Trophoblast cell (in vitro differentiated cells and primary cell): ENCODE data around the gene MFNG.

Experiments
- DNase-seq, 2 donors: peaks; one replicate each; pipeline ENCODE4 v3.0.0-alpha.2; 2016
- H2AFZ ChIP-seq: 2 replicates; pipeline ENCODE4 v1.6.1; 2013; ENCODE audit warnings: low read length, moderate library complexity, mild to moderate bottlenecking; ENCODE audit not compliant: insufficient read depth, poor library complexity
- H2AK5ac ChIP-seq: 2 replicates; pipeline ENCODE4 v1.6.1; 2013; ENCODE audit warnings: mild to moderate bottlenecking, low read length
- H2BK120ac ChIP-seq: 2 replicates; pipeline ENCODE4 v1.6.1; 2013; ENCODE audit warnings: low read length, mild to moderate bottlenecking, moderate library complexity; ENCODE audit not compliant: insufficient read depth, poor library complexity
- H2BK12ac ChIP-seq: 2 replicates; pipeline ENCODE4 v1.6.1; 2013; ENCODE audit warnings: mild to moderate bottlenecking, low read length, moderate library complexity
- H2BK5ac ChIP-seq: 2 replicates; pipeline ENCODE4 v1.6.1; 2013; ENCODE audit warnings: low read length, low read depth, moderate library complexity, mild to moderate bottlenecking; ENCODE audit not compliant: poor library complexity
- H3K14ac ChIP-seq: 2 replicates; pipeline ENCODE4 v1.6.1; 2013; ENCODE audit warnings: mild to moderate bottlenecking, low read length
- H3K18ac ChIP-seq: 2 replicates; pipeline ENCODE4 v1.6.1; 2013; ENCODE audit warnings: mild to moderate bottlenecking, low read length
- H3K23ac ChIP-seq: 2 replicates; pipeline ENCODE4 v1.6.1; 2013; ENCODE audit warnings: low read length
- H3K27ac ChIP-seq: 2 replicates; pipeline ENCODE4 v1.5.1; 2013; ENCODE audit warnings: low read depth, mild to moderate bottlenecking, inconsistent platforms, low read length, moderate library complexity
- H3K27me3 ChIP-seq: 2 replicates; pipeline ENCODE4 v1.6.1; 2013; ENCODE audit warnings: inconsistent platforms, mild to moderate bottlenecking, low read length, moderate library complexity; ENCODE audit not compliant: insufficient read depth
- H3K36me3 ChIP-seq, 2 experiments: 1 replicate in 1 of 2; 2 replicates in 1 of 2; pipeline ENCODE4 v1.6.1; 2013; ENCODE audit warnings: low read length in 2 of 2, mild to moderate bottlenecking in 2 of 2, moderate library complexity in 1 of 2; ENCODE audit not compliant: insufficient read depth in 2 of 2, control insufficient read depth in 1 of 2
- H3K4ac ChIP-seq: 2 replicates; pipeline ENCODE4 v1.6.1; 2013; ENCODE audit warnings: low read depth, mild to moderate bottlenecking, low read length, moderate library complexity
- H3K4me1 ChIP-seq, 2 experiments: 1 replicate in 1 of 2; 2 replicates in 1 of 2; pipeline ENCODE4 v1.6.1; 2013; ENCODE audit warnings: low read length in 2 of 2, mild to moderate bottlenecking in 2 of 2, moderate library complexity in 1 of 2; ENCODE audit not compliant: insufficient read depth in 2 of 2, control insufficient read depth in 1 of 2
- H3K4me2 ChIP-seq: 2 replicates; pipeline ENCODE4 v1.6.1; 2013; ENCODE audit warnings: inconsistent platforms, mild to moderate bottlenecking, low read length, moderate library complexity
- H3K4me3 ChIP-seq: 2 replicates; pipeline ENCODE4 v1.5.1; 2013; ENCODE audit warnings: mild to moderate bottlenecking, low read depth, low read length, inconsistent platforms
- H3K79me1 ChIP-seq: one replicate; pipeline ENCODE4 v1.6.1; 2013; ENCODE audit warnings: low read length
- H3K79me2 ChIP-seq: 2 replicates; pipeline ENCODE4 v1.6.1; 2013; ENCODE audit warnings: low read length, mild to moderate bottlenecking; ENCODE audit not compliant: control insufficient read depth, insufficient read depth, poor library complexity
- H3K9ac ChIP-seq: 2 replicates; pipeline ENCODE4 v1.6.1; 2013; ENCODE audit warnings: mild to moderate bottlenecking, low read length
- H3K9me3 ChIP-seq: 2 replicates; pipeline ENCODE4 v1.6.1; 2013; ENCODE audit warnings: low read depth, mild to moderate bottlenecking, control low read depth, inconsistent platforms, low read length; ENCODE audit not compliant: insufficient read depth
- H4K12ac ChIP-seq: 2 replicates; pipeline ENCODE4 v1.6.1; 2013; ENCODE audit warnings: low read depth, mild to moderate bottlenecking, low read length, moderate library complexity
- H4K8ac ChIP-seq: 2 replicates; pipeline ENCODE4 v1.6.1; 2013; ENCODE audit warnings: low read depth, mild to moderate bottlenecking, low read length, moderate library complexity
- H4K91ac ChIP-seq: one replicate; pipeline ENCODE4 v1.6.1; 2013; ENCODE audit warnings: low read depth, mild to moderate bottlenecking, low read length, moderate library complexity
- WGBS: extraction: QIAGEN DNeasy Blood & Tissue Kit; methylation state at CpG from one replicate; pipeline ENCODE4 v1.1.7; 2013; ENCODE audit warnings: missing lambda C conversion rate; ENCODE audit not compliant: insufficient read length, insufficient coverage; ENCODE audit errors: extremely low coverage; 5-methylcytosine and 5-hydroxymethylcytosine counted together

MFNG gene

DNA sequence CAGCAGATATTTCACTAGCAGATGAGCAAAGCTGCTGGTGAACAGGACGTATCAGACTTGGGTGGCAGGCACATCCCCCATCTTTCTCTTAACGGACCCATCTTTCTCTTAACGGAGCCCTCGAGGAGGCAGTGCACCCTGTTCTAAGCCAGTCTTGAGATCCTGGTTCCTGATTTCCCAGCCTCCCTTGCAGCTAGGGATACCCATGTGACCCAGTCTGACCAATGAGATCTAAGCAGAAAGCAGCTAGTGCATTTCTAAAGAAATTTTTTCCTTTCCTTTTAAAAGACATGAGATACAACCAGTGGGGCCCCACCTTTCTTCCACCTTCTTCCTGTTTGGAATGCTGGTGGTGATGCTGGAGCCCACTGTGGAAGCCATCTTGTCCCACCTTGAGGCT lies 45.3 kb downstream of the MFNG start:
- WGBS, result no CpG with 5 or more reads among the region's 4 CpGs
- no peak overlapping the region for H2BK12ac ChIP-seq
- no peak overlapping the region for H3K14ac ChIP-seq
- no peak overlapping the region for H2AK5ac ChIP-seq
- no peak for DNase-seq
- no peak overlapping the region for H3K9ac ChIP-seq
- H3K23ac ChIP-seq, result no peak overlapping the region
- H3K79me1 ChIP-seq, result no peaks in the 10 kb centered on the region
- no peak overlapping the region for H4K91ac ChIP-seq
- H2BK120ac ChIP-seq, result no peak overlapping the region
- H3K27ac ChIP-seq, result no peak overlapping the region
- H2BK5ac ChIP-seq, result no peak overlapping the region
- no peak overlapping the region for H3K18ac ChIP-seq
- H4K12ac ChIP-seq, result no peak overlapping the region
- H3K4me3 ChIP-seq, result no peak overlapping the region
- H3K27me3 ChIP-seq, result no peaks in the 10 kb centered on the region
- no peak overlapping the region for H3K4me2 ChIP-seq
- peaks cover 4% of the 10 kb centered on the region for H3K9me3 ChIP-seq
- no peaks in the 10 kb centered on the region for H3K36me3 ChIP-seq
- no peak overlapping the region for H2AFZ ChIP-seq
- H3K79me2 ChIP-seq, result no peaks in the 10 kb centered on the region
- H3K4ac ChIP-seq, result no peak overlapping the region
- no peak overlapping the region for H4K8ac ChIP-seq
- no peaks in the 10 kb centered on the region for H3K4me1 ChIP-seq

DNA sequence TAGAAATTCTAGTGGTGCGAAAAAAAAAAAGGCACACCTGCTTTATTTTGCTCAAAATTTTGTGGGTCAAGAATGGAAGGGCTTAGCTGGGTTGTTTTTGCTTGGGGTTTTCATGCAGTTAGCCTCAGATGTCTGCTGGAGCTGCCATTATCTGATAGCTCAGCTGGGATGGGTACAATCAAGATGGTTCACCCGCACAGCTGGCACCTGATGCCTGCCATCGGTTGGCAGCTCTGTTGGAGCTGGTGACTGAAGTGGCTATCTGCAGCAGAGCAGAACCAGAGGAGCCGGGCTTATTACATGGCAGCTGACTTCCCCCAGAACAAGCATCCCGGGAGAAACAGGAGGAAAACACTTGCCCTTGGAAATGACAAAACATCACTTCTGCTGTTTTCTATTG lies 46.8 kb downstream of the MFNG start:
- no peak overlapping the region for H4K91ac ChIP-seq
- no peak overlapping the region for H2AFZ ChIP-seq
- no peaks in the 10 kb centered on the region for H3K27me3 ChIP-seq
- no peaks in the 10 kb centered on the region for H3K79me2 ChIP-seq
- no peaks in the 10 kb centered on the region for H3K36me3 ChIP-seq
- H4K8ac ChIP-seq, result no peak overlapping the region
- H3K9ac ChIP-seq, result no peak overlapping the region
- DNase-seq, result no peak
- WGBS, result no CpG with 5 or more reads among the region's 5 CpGs
- no peak overlapping the region for H3K18ac ChIP-seq
- H3K79me1 ChIP-seq, result no peaks in the 10 kb centered on the region
- no peak overlapping the region for H2BK120ac ChIP-seq
- H3K23ac ChIP-seq, result no peak overlapping the region
- H2BK12ac ChIP-seq, result no peak overlapping the region
- no peak overlapping the region for H3K4me3 ChIP-seq
- H3K14ac ChIP-seq, result no peak overlapping the region
- no peaks in the 10 kb centered on the region for H3K4me1 ChIP-seq
- peaks cover 4% of the 10 kb centered on the region for H3K9me3 ChIP-seq
- no peak overlapping the region for H3K4ac ChIP-seq
- no peak overlapping the region for H2AK5ac ChIP-seq
- H2BK5ac ChIP-seq, result no peak overlapping the region
- no peak overlapping the region for H4K12ac ChIP-seq
- H3K4me2 ChIP-seq, result no peak overlapping the region
- no peak overlapping the region for H3K27ac ChIP-seq

DNA sequence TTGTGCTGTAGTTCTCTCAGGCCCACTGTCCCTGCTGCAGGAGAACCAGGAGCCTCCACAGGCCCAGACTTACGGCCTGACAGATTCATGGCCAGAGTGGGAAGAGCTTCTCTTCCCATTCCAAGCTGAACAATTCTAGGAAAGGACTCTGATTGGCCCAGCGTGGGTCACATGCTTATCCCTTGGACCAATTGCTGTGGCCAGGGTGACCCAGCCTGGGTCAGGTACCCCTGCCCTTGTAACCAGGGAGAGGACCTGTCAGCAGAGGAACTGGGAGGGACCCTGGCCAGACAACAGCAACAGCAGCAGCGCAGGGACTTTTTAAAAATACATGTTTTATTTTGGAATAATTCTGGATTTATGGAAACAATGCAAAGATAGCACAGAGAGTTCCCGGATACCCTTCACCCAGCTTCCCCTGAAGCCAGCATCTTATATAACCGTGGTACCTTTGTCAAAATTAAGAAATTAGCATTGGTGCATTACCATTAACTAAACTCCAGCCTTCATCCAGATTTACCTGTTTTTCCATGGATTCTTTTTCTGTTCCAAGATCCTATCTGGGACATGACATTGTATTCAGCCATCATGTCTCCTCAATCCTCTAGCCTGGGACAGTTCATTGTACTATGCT lies 50.1 kb downstream of the MFNG start:
- no peak overlapping the region for H3K4ac ChIP-seq
- no peaks in the 10 kb centered on the region for H3K79me1 ChIP-seq
- H2AFZ ChIP-seq, result no peak overlapping the region
- no peak overlapping the region for H3K9ac ChIP-seq
- H3K27ac ChIP-seq, result no peak overlapping the region
- H3K14ac ChIP-seq, result no peak overlapping the region
- DNase-seq, result no peak
- no peaks in the 10 kb centered on the region for H3K36me3 ChIP-seq
- H2AK5ac ChIP-seq, result no peak overlapping the region
- no peaks in the 10 kb centered on the region for H3K4me1 ChIP-seq
- H3K18ac ChIP-seq, result no peak overlapping the region
- no peak overlapping the region for H3K4me2 ChIP-seq
- H2BK120ac ChIP-seq, result no peak overlapping the region
- H3K79me2 ChIP-seq, result no peaks in the 10 kb centered on the region
- no peak overlapping the region for H4K91ac ChIP-seq
- no peak overlapping the region for H2BK12ac ChIP-seq
- H2BK5ac ChIP-seq, result no peak overlapping the region
- H3K27me3 ChIP-seq, result peaks cover 2% of the 10 kb centered on the region
- H3K4me3 ChIP-seq, result no peak overlapping the region
- H3K23ac ChIP-seq, result no peak overlapping the region
- H4K8ac ChIP-seq, result no peak overlapping the region
- peaks cover 9% of the 10 kb centered on the region for H3K9me3 ChIP-seq
- H4K12ac ChIP-seq, result no peak overlapping the region
- WGBS, result no CpG with 5 or more reads among the region's 5 CpGs

DNA sequence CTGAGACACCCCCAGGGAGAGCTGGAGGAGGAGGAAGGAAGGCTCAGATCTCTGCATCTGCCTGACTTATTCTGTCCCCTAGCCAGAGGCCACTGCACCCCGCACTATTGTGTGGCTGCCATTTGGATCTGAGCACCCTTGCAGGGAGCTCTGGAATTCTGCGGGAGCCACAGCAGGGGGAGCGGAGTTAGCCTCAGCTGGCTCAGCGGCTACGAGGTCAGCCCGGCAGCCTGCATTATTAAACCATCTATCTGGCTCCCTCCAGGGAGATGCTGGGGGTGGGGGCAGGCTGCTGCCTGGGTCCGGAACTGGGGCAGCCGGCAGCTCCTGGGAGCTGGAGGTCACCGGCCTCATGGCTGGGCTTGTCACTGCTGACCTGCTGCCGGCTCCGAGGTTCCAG lies 52.4 kb downstream of the MFNG start:
- H3K4me3 ChIP-seq, result no peak overlapping the region

More for the DNA sequence above, 52.4 kb downstream of the MFNG start:
- Histone ChIP-seq H2AK5ac (no peak overlapping the region), H3K23ac (no peak overlapping the region), H3K79me1 (no peaks in the 10 kb centered on the region), H3K14ac (no peak overlapping the region), H3K27me3 (peaks cover 3% of the 10 kb centered on the region), H3K4me2 (no peak overlapping the region), H2AFZ (no peak overlapping the region), H3K36me3 (no peaks in the 10 kb centered on the region), H4K8ac (no peak overlapping the region), H4K91ac (no peak overlapping the region), H3K4ac (no peak overlapping the region), H3K18ac (no peak overlapping the region), H3K79me2 (no peaks in the 10 kb centered on the region), H3K4me1 (no peaks in the 10 kb centered on the region), H3K27ac (no peak overlapping the region), H2BK120ac (no peak overlapping the region), H3K9ac (no peak overlapping the region), H4K12ac (no peak overlapping the region), H3K9me3 (peaks cover 6% of the 10 kb centered on the region), H2BK5ac (no peak overlapping the region), H2BK12ac (no peak overlapping the region)
- no CpG with 5 or more reads among the region's 11 CpGs for WGBS
- DNase-seq, result no peak
